Liver (tissue), 9 donors: Measurements from ENCODE around the gene CIZ1. TPM values are rescaled to one million over a fixed set of nuclear protein-coding genes. Genes with fewer than 3 reads are reported as not detected.

Source experiments
- DNase-seq: peaks from one replicate; pipeline ENCODE4 v3.0.0-alpha.2; 2017; ENCODE audit warnings: low spot score
- H3K27ac ChIP-seq, 2 donors: one replicate each; pipeline ENCODE4 v1.7.0; 2013; ENCODE audit warnings: inconsistent platforms in 2 of 2, low read length in 2 of 2, control low read depth in 1 of 2, low read depth in 1 of 2, mild to moderate bottlenecking in 1 of 2
- H3K27me3 ChIP-seq, 4 donors: one replicate each; pipeline versions ENCODE4 v1.6.1 to v1.7.0; 2013; ENCODE audit warnings: low read length in 3 of 4, inconsistent platforms in 1 of 4, mild to moderate bottlenecking in 1 of 4, moderate library complexity in 1 of 4; ENCODE audit not compliant: control insufficient read depth in 4 of 4, insufficient read depth in 4 of 4
- H3K36me3 ChIP-seq, 4 donors: one replicate each; pipeline versions ENCODE4 v1.6.1 to v1.7.0; 2013; ENCODE audit warnings: low read length in 3 of 4, mild to moderate bottlenecking in 3 of 4, low read depth in 1 of 4, moderate library complexity in 1 of 4; ENCODE audit not compliant: control insufficient read depth in 4 of 4, insufficient read depth in 3 of 4
- H3K4me1 ChIP-seq, 4 donors: one replicate each; pipeline versions ENCODE4 v1.6.1 to v1.7.0; 2013; ENCODE audit warnings: low read length in 3 of 4, mild to moderate bottlenecking in 3 of 4, moderate library complexity in 1 of 4; ENCODE audit not compliant: control insufficient read depth in 4 of 4, insufficient read depth in 4 of 4
- H3K4me3 ChIP-seq, 3 donors: one replicate each; pipeline versions ENCODE4 v1.6.1 to v1.7.0; 2013; ENCODE audit warnings: low read length in 3 of 3, control low read depth in 1 of 3, low read depth in 1 of 3, mild to moderate bottlenecking in 1 of 3
- H3K9ac ChIP-seq, 2 donors: one replicate each; pipeline ENCODE4 v1.7.0; 2013; ENCODE audit warnings: low read length in 2 of 2, mild to moderate bottlenecking in 2 of 2, moderate library complexity in 2 of 2, control low read depth in 1 of 2, low read depth in 1 of 2
- H3K9me3 ChIP-seq, 4 donors: one replicate each; pipeline versions ENCODE4 v1.6.1 to v1.7.0; 2013; ENCODE audit warnings: low read length in 3 of 4; ENCODE audit not compliant: control insufficient read depth in 4 of 4
- CTCF ChIP-seq: fragments of 150-350 bp; IDR thresholded peaks from 2 replicates; pipeline ENCODE4 v1.5.1; 2017; ENCODE audit warnings: improper control_type of control experiment, low read depth, low read length; ENCODE audit not compliant: missing input control
- EGR1 ChIP-seq, 2 donors: IDR thresholded peaks; 2 replicates each; pipeline ENCODE4 v1.6.1; 2016 to 2018; ENCODE audit warnings: antibody characterized with exemption in 2 of 2, low read depth in 2 of 2
- FOXA1 ChIP-seq: IDR thresholded peaks from 2 replicates; pipeline ENCODE4 v1.6.1; 2016; ENCODE audit warnings: antibody characterized with exemption
- FOXA2 ChIP-seq: IDR thresholded peaks from 2 replicates; pipeline ENCODE4 v1.6.1; 2016; ENCODE audit warnings: antibody characterized with exemption
- GABPA ChIP-seq, 2 donors: IDR thresholded peaks in 1 of 2; conservative IDR thresholded peaks in 1 of 2; 2 replicates each; pipeline ENCODE4 v1.6.1; 2016; ENCODE audit warnings: antibody characterized with exemption in 2 of 2, mild to moderate bottlenecking in 1 of 2, moderate library complexity in 1 of 2
- HNF4A ChIP-seq, 2 donors: conservative IDR thresholded peaks; 2 replicates each; pipeline ENCODE4 v1.6.1; 2016; ENCODE audit warnings: antibody characterized with exemption in 2 of 2, mild to moderate bottlenecking in 2 of 2
- HNF4G ChIP-seq: IDR thresholded peaks from 2 replicates; pipeline ENCODE4 v1.6.1; 2016; ENCODE audit warnings: antibody characterized with exemption
- JUND ChIP-seq, 2 donors: IDR thresholded peaks; 2 replicates each; pipeline ENCODE4 v1.6.1; 2016; ENCODE audit warnings: antibody characterized with exemption in 2 of 2
- NR2F2 ChIP-seq: IDR thresholded peaks from 2 replicates; pipeline ENCODE4 v1.6.1; 2016; ENCODE audit warnings: antibody characterized with exemption
- RAD21 ChIP-seq, 2 donors: IDR thresholded peaks; 2 replicates each; pipeline ENCODE4 v1.6.1; 2016; ENCODE audit warnings: antibody characterized with exemption in 2 of 2, mild to moderate bottlenecking in 2 of 2
- RXRA ChIP-seq, 2 donors: IDR thresholded peaks; 2 replicates each; pipeline ENCODE4 v1.6.1; 2017 to 2018; ENCODE audit warnings: antibody characterized with exemption in 2 of 2, mild to moderate bottlenecking in 1 of 2
- SP1 ChIP-seq: IDR thresholded peaks from 2 replicates; pipeline ENCODE4 v1.6.1; 2018; ENCODE audit warnings: antibody characterized with exemption, mild to moderate bottlenecking
- TAF1 ChIP-seq: conservative IDR thresholded peaks from 2 replicates; pipeline ENCODE4 v1.6.1; 2016; ENCODE audit warnings: antibody characterized with exemption, mild to moderate bottlenecking
- YY1 ChIP-seq: IDR thresholded peaks from 2 replicates; pipeline ENCODE4 v1.6.1; 2016; ENCODE audit warnings: antibody characterized with exemption, mild to moderate bottlenecking
- WGBS: extraction: QIAGEN DNeasy Blood & Tissue Kit; methylation state at CpG from one replicate; pipeline ENCODE4 v1.1.7; 2013; 5-methylcytosine and 5-hydroxymethylcytosine counted together
- polyA plus RNA-seq, 2 donors: library from polyadenylated mRNA; stranded (reverse) in 1 of 2; unstranded in 1 of 2; fragments of 200-250 nt in 1 of 2; fragments of >200 nt in 1 of 2; fragmentation: Nextera tagmentation in 1 of 2; extraction: Ambion mirVana in 1 of 2; gene quantifications; one replicate each; pipeline versions ENCODE4 v1.2.1 to v1.2.3, GENCODE V29; 2013 to 2015
- total RNA-seq, 2 donors: library from RNA; depleted of rRNA; stranded (reverse); fragments of >200 nt; gene quantifications; one replicate each; pipeline ENCODE4 v1.2.3, GENCODE V29; 2014
- TF ChIP-seq, protein P1 (sequence below): IDR thresholded peaks from 2 replicates; pipeline ENCODE4 v1.6.1; 2016; ENCODE audit warnings: antibody characterized with exemption
- TF ChIP-seq, protein P2 (sequence below): IDR thresholded peaks from 2 replicates; pipeline ENCODE4 v1.6.1; 2016; ENCODE audit warnings: antibody characterized with exemption
- TF ChIP-seq, protein P3 (sequence below): IDR thresholded peaks from 2 replicates; pipeline ENCODE4 v1.6.1; 2016; ENCODE audit warnings: antibody characterized with exemption
- TF ChIP-seq, protein P4 (sequence below): IDR thresholded peaks from 2 replicates; pipeline ENCODE4 v1.6.1; 2016; ENCODE audit warnings: antibody characterized with exemption, mild to moderate bottlenecking
- donor health status: healthy.
- donor health status: healthy.
- donor health status: healthy.
- donor health status: healthy.
- donor health status: healthy.

CIZ1 gene
- total and polyA plus RNA-seq, 4 donors: 12.5 to 15.5 (median 13.7) TPM

DNA sequence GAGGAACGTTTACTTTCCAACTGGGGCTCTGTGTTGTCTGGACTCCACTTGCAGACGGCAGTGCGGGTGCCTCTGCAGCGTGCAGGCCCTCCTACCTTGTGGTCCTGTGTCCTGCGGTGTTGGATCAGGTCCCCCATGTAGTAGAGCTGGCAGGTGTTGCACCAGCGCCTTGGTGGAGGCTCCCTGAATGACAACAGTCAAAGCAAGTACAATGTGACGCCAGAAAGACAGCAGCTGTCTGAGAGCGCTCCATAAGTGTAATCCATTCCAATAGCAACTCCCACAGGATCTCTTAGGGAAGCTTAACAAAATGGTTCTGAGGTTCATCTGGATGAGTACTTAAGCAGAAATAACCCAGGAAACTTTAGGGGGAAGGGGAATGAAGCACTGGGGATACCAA is 21.4 kb downstream of the CIZ1 start:
- no peak for DNase-seq
- Histone ChIP-seq H3K36me3 (peaks cover 15 to 45% (median 32%) of the 10 kb centered on the region in 4 donors), H3K9ac (no peak overlapping the region), H3K9me3 (no peaks in the 10 kb centered on the region), H3K27ac (no peak overlapping the region), H3K4me1 (no peaks in the 10 kb centered on the region), H3K4me3 (no peak overlapping the region), H3K27me3 (no peaks in the 10 kb centered on the region)
- WGBS: 93% methylated on average over 8 of the region's 8 CpGs
- no peak for TF ChIP-seq HNF4A (conservative IDR thresholded peaks at IDR 0.05)
- TF ChIP-seq, protein P1, sequence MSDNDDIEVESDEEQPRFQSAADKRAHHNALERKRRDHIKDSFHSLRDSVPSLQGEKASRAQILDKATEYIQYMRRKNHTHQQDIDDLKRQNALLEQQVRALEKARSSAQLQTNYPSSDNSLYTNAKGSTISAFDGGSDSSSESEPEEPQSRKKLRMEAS: no peak
- TF ChIP-seq FOXA2: no peak
- no peak for TF ChIP-seq CTCF
- TF ChIP-seq JUND (IDR thresholded peaks at IDR 0.05): no peak
- TF ChIP-seq, protein P2, sequence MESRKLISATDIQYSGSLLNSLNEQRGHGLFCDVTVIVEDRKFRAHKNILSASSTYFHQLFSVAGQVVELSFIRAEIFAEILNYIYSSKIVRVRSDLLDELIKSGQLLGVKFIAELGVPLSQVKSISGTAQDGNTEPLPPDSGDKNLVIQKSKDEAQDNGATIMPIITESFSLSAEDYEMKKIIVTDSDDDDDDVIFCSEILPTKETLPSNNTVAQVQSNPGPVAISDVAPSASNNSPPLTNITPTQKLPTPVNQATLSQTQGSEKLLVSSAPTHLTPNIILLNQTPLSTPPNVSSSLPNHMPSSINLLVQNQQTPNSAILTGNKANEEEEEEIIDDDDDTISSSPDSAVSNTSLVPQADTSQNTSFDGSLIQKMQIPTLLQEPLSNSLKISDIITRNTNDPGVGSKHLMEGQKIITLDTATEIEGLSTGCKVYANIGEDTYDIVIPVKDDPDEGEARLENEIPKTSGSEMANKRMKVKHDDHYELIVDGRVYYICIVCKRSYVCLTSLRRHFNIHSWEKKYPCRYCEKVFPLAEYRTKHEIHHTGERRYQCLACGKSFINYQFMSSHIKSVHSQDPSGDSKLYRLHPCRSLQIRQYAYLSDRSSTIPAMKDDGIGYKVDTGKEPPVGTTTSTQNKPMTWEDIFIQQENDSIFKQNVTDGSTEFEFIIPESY: no peak
- TF ChIP-seq RXRA (IDR thresholded peaks at IDR 0.05): no peak
- no peak for TF ChIP-seq HNF4G

- no peak overlapping the region for H3K9ac ChIP-seq
- DNase-seq: no peak
- 93% methylated on average over 8 of the region's 8 CpGs for WGBS
Observed at GRCh38 chr9:128169492-128169891, 21.9 kb downstream of the CIZ1 start.

More at GRCh38 chr9:128169492-128169891, 21.9 kb downstream of the CIZ1 start:
- H3K27me3 ChIP-seq: no peaks in the 10 kb centered on the region
- no peak overlapping the region for H3K27ac ChIP-seq
- no peak overlapping the region for H3K4me3 ChIP-seq
- H3K36me3 ChIP-seq: peaks cover 15 to 45% (median 33%) of the 10 kb centered on the region in 4 donors
- no peaks in the 10 kb centered on the region for H3K4me1 ChIP-seq
- TF ChIP-seq, protein P1: no peak
- TF ChIP-seq HNF4G (no peak), GABPA (IDR thresholded peaks at IDR 0.05 in 1 of 2, conservative IDR thresholded peaks at IDR 0.05 in 1 of 2) (no peak), FOXA2 (no peak), JUND (IDR thresholded peaks at IDR 0.05) (no peak), RXRA (IDR thresholded peaks at IDR 0.05) (no peak), YY1 (no peak), TAF1 (no peak), RAD21 (IDR thresholded peaks at IDR 0.05) (no peak), CTCF (no peak), SP1 (no peak), HNF4A (conservative IDR thresholded peaks at IDR 0.05) (no peak), FOXA1 (no peak), NR2F2 (no peak), EGR1 (IDR thresholded peaks at IDR 0.05; ENCODE audit: low read depth in 2 of 2) (no peak)
- TF ChIP-seq, protein P2: no peak
- TF ChIP-seq, protein P3, sequence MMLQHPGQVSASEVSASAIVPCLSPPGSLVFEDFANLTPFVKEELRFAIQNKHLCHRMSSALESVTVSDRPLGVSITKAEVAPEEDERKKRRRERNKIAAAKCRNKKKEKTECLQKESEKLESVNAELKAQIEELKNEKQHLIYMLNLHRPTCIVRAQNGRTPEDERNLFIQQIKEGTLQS: no peak
- TF ChIP-seq, protein P4, sequence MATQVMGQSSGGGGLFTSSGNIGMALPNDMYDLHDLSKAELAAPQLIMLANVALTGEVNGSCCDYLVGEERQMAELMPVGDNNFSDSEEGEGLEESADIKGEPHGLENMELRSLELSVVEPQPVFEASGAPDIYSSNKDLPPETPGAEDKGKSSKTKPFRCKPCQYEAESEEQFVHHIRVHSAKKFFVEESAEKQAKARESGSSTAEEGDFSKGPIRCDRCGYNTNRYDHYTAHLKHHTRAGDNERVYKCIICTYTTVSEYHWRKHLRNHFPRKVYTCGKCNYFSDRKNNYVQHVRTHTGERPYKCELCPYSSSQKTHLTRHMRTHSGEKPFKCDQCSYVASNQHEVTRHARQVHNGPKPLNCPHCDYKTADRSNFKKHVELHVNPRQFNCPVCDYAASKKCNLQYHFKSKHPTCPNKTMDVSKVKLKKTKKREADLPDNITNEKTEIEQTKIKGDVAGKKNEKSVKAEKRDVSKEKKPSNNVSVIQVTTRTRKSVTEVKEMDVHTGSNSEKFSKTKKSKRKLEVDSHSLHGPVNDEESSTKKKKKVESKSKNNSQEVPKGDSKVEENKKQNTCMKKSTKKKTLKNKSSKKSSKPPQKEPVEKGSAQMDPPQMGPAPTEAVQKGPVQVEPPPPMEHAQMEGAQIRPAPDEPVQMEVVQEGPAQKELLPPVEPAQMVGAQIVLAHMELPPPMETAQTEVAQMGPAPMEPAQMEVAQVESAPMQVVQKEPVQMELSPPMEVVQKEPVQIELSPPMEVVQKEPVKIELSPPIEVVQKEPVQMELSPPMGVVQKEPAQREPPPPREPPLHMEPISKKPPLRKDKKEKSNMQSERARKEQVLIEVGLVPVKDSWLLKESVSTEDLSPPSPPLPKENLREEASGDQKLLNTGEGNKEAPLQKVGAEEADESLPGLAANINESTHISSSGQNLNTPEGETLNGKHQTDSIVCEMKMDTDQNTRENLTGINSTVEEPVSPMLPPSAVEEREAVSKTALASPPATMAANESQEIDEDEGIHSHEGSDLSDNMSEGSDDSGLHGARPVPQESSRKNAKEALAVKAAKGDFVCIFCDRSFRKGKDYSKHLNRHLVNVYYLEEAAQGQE: no peak
- no peaks in the 10 kb centered on the region for H3K9me3 ChIP-seq
